Cardiac fibroblast (primary cell): ENCODE data around the gene SMTN.
A peak's percentile ranks its signal among the peaks of the same experiment; 100 is the strongest.

Source experiments
- DNase-seq, 2 donors: peaks; one replicate each; pipeline versions ENCODE4 v3.0.0 to v3.0.0-alpha.2; 2010; ENCODE audit warnings: low read depth in 2 of 2
- H3K4me3 ChIP-seq, 2 donors: replicated peaks in 1 of 2; 1 replicate in 1 of 2; 2 replicates in 1 of 2; pipeline ENCODE4 v1.5.1; 2011; ENCODE audit warnings: low read depth in 2 of 2, low read length in 2 of 2, mild to moderate bottlenecking in 2 of 2, moderate library complexity in 1 of 2
- CTCF ChIP-seq: IDR thresholded peaks from one replicate; pipeline ENCODE4 v1.5.1; 2011; ENCODE audit warnings: low read depth, mild to moderate bottlenecking, low read length, inconsistent platforms

The SMTN gene

DNA sequence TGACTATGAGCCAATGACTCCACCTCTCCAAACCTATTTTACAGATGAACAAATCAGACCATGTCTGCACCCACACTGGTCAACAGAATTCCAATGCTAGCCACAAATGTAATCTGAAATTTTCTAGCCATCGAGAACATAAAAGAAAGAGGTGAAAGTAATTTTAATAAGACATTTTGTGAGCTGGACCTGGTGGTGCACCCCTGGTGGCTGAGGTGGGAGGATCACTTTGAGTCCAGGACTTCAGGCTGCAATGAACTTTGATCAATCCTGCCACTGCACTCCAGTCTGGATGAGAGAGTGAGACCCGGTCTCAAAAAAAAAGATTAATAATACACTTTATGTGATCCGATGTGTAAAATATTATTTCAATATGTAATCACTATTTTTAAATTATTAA, 69.5 kb downstream of the SMTN start:
- no peak for DNase-seq
- H3K4me3 ChIP-seq: no peak overlapping the region
- TF ChIP-seq CTCF: peak; percentile 49

DNA sequence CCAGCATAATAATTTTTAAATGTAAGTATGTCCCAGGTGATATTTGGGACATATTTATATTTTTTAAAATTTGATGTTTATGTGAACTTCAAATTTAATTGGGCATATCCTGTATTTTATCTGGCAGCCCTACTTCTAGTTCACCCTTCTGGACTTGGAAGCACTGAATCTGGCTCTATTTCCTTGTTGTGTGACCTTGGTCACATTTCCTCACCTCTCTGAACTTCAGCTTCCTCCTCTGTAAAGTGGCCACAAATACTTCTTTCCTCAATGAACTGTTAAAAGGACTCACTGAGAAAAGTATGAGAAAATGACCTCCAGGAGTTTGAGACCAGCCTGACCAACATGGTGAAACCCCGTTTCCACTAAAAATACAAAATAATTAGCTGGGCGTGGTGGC, 70.8 kb downstream of the SMTN start:
- DNase-seq: no peak
- H3K4me3 ChIP-seq: no peak overlapping the region
- no peak for TF ChIP-seq CTCF

DNA sequence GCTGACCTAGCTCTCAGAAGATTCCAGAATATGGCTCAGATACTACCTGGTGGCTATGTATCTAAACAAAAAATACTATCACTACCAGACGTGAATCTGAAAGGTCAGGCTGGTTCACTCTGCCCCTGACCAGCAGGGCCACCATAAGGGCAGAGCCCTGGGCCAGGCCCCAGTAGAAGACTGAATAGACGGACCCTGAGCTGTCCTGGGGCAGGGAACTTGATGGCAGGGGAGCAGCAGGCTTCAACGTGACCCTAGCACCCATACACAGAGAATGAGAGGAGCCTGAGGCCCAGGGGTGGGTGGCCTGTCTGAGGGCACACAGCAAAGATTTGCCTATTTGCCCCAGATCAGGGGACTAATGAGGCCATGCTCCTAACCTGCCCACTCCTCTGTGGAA, 72.2 kb downstream of the SMTN start:
- no peak for DNase-seq
- H3K4me3 ChIP-seq: no peak overlapping the region
- no peak for TF ChIP-seq CTCF
